ENCODE results near the gene BACH2. TPM values are rescaled to one million over a fixed set of nuclear protein-coding genes. Genes with fewer than 3 reads are reported as not detected.

The BACH2 gene
- polyA plus RNA-seq, 1 donor (not counting 4 experiments of a cell fraction or from before 2014, with no cell fraction given), result 0.50 TPM

- FAIRE-seq, result no peak
These were observed 46.2 kb downstream of the BACH2 start for GRCh38 chr6:90250405-90250804.

GRCh38 chr6:90249458-90249857, 47.2 kb downstream of the BACH2 start:
- Histone ChIP-seq H3K9ac (ENCODE audit: control insufficient read depth, extremely low read depth, insufficient read depth, low read length) (no peak overlapping the region), H3K4me3 (ENCODE audit: control insufficient read depth in 2 of 3, extremely low read depth in 1 of 3, insufficient read depth in 2 of 3, low read depth in 1 of 3, low read length in 3 of 3) (no peak overlapping the region), H3K27ac (ENCODE audit: control insufficient read depth, insufficient read depth, low read length) (peak overlapping the region; percentile 39), H4K20me1 (ENCODE audit: control insufficient read depth, extremely low read depth, insufficient read depth, low read length) (no peaks in the 10 kb centered on the region), H3K4me2 (ENCODE audit: control insufficient read depth, extremely low read depth, insufficient read depth, low read depth, low read length) (no peak overlapping the region), H3K36me3 (ENCODE audit: control insufficient read depth in 2 of 2, extremely low read depth in 1 of 2, insufficient read depth in 2 of 2, low read length in 2 of 2) (no peaks in the 10 kb centered on the region), H3K9me3 (ENCODE audit: control insufficient read depth, low read depth, low read length) (no peaks in the 10 kb centered on the region), H2AFZ (ENCODE audit: control insufficient read depth, low read length) (no peak overlapping the region), H3K27me3 (ENCODE audit: control insufficient read depth, extremely low read depth, insufficient read depth, low read length) (no peaks in the 10 kb centered on the region), H3K4me1 (ENCODE audit: control insufficient read depth, extremely low read depth, insufficient read depth, low read length) (peaks cover 28% of the 10 kb centered on the region), H3K79me2 (ENCODE audit: control insufficient read depth, insufficient read depth, low read length) (no peaks in the 10 kb centered on the region), H3K9me1 (ENCODE audit: control insufficient read depth, extremely low read depth, insufficient read depth, low read length) (no peaks in the 10 kb centered on the region)
- FAIRE-seq (no peak), DNase-seq (ENCODE audit: low read depth, low spot score) (no peak)
- dilution Hi-C loops (cut with MboI; ENCODE audit: extremely low pct_ligation_motif_present, low sequenced_read_pairs), result no loop called here
- no peak for TF ChIP-seq EZH2 (IDR thresholded peaks at IDR 0.05; ENCODE audit: low read length)
- no peak for TF ChIP-seq CTCF (optimal IDR thresholded peaks at IDR 0.05 in 1 of 3, IDR thresholded peaks at IDR 0.05 in 1 of 3, conservative IDR thresholded peaks at IDR 0.05 in 1 of 3; ENCODE audit: extremely low read depth in 1 of 3, insufficient read depth in 2 of 3, low read length in 3 of 3)

More at GRCh38 chr6:90250405-90250804, 46.2 kb downstream of the BACH2 start:
- no peak overlapping the region for H3K4me3 ChIP-seq (ENCODE audit: control insufficient read depth in 2 of 3, extremely low read depth in 1 of 3, insufficient read depth in 2 of 3, low read depth in 1 of 3, low read length in 3 of 3)
- no peak overlapping the region for H2AFZ ChIP-seq (ENCODE audit: control insufficient read depth, low read length)
- H3K4me2 ChIP-seq (ENCODE audit: control insufficient read depth, extremely low read depth, insufficient read depth, low read depth, low read length), result peak overlapping the region; percentile 71
- H3K27me3 ChIP-seq (ENCODE audit: control insufficient read depth, extremely low read depth, insufficient read depth, low read length), result no peaks in the 10 kb centered on the region
- peaks cover 28% of the 10 kb centered on the region for H3K4me1 ChIP-seq (ENCODE audit: control insufficient read depth, extremely low read depth, insufficient read depth, low read length)
- H3K9ac ChIP-seq (ENCODE audit: control insufficient read depth, extremely low read depth, insufficient read depth, low read length), result no peak overlapping the region
- no peaks in the 10 kb centered on the region for H3K9me1 ChIP-seq (ENCODE audit: control insufficient read depth, extremely low read depth, insufficient read depth, low read length)
- no peaks in the 10 kb centered on the region for H4K20me1 ChIP-seq (ENCODE audit: control insufficient read depth, extremely low read depth, insufficient read depth, low read length)
- TF ChIP-seq EZH2 (IDR thresholded peaks at IDR 0.05; ENCODE audit: low read length) (no peak), CTCF (optimal IDR thresholded peaks at IDR 0.05 in 1 of 3, IDR thresholded peaks at IDR 0.05 in 1 of 3, conservative IDR thresholded peaks at IDR 0.05 in 1 of 3; ENCODE audit: extremely low read depth in 1 of 3, insufficient read depth in 2 of 3, low read length in 3 of 3) (no peak)
- H3K27ac ChIP-seq (ENCODE audit: control insufficient read depth, insufficient read depth, low read length), result peak overlapping the region; percentile 77
- no peaks in the 10 kb centered on the region for H3K9me3 ChIP-seq (ENCODE audit: control insufficient read depth, low read depth, low read length)
- DNase-seq (ENCODE audit: low read depth, low spot score), result no peak
- H3K36me3 ChIP-seq (ENCODE audit: control insufficient read depth in 2 of 2, extremely low read depth in 1 of 2, insufficient read depth in 2 of 2, low read length in 2 of 2), result no peaks in the 10 kb centered on the region
- no peaks in the 10 kb centered on the region for H3K79me2 ChIP-seq (ENCODE audit: control insufficient read depth, insufficient read depth, low read length)
- dilution Hi-C loops (cut with MboI; ENCODE audit: extremely low pct_ligation_motif_present, low sequenced_read_pairs), result no loop called here

Data from keratinocyte (primary cell).